Raji (cell line): ENCODE data around the gene CNTNAP2.

Experiments used
- POLR2A ChIP-seq: IDR thresholded peaks from 2 replicates; pipeline ENCODE4 v1.6.1; 2011; ENCODE audit warnings: low read depth, low read length, control low read depth; ENCODE audit not compliant: insufficient read depth

The CNTNAP2 gene

GRCh38 chr7:147151661-147152060 lies 1035.1 kb downstream of the CNTNAP2 start:
- TF ChIP-seq POLR2A: no peak

GRCh38 chr7:147153571-147153970 lies 1037.0 kb downstream of the CNTNAP2 start:
- TF ChIP-seq POLR2A: no peak

GRCh38 chr7:147161405-147161804 lies 1044.8 kb downstream of the CNTNAP2 start:
- no peak for TF ChIP-seq POLR2A

GRCh38 chr7:147170341-147171012 lies 1053.9 kb downstream of the CNTNAP2 start:
- no peak for TF ChIP-seq POLR2A

- no peak for TF ChIP-seq POLR2A
Measured at GRCh38 chr7:147171013-147171391, 1054.4 kb downstream of the CNTNAP2 start.

GRCh38 chr7:147173883-147174282 lies 1057.3 kb downstream of the CNTNAP2 start:
- no peak for TF ChIP-seq POLR2A

- TF ChIP-seq POLR2A: no peak
Measured at GRCh38 chr7:147182874-147183273, 1066.3 kb downstream of the CNTNAP2 start.

- no peak for TF ChIP-seq POLR2A
Measured at GRCh38 chr7:147183276-147183675, 1066.7 kb downstream of the CNTNAP2 start.

GRCh38 chr7:147188467-147188866 lies 1071.9 kb downstream of the CNTNAP2 start:
- TF ChIP-seq POLR2A: no peak

- no peak for TF ChIP-seq POLR2A
Measured at GRCh38 chr7:147193476-147193875, 1076.9 kb downstream of the CNTNAP2 start.

GRCh38 chr7:147196481-147196880 lies 1079.9 kb downstream of the CNTNAP2 start:
- TF ChIP-seq POLR2A: no peak

GRCh38 chr7:147197006-147197405 lies 1080.4 kb downstream of the CNTNAP2 start:
- no peak for TF ChIP-seq POLR2A

- TF ChIP-seq POLR2A: no peak
Measured at GRCh38 chr7:147199868-147200267, 1083.3 kb downstream of the CNTNAP2 start.

- TF ChIP-seq POLR2A: no peak
Measured at GRCh38 chr7:147207988-147208387, 1091.4 kb downstream of the CNTNAP2 start.

- no peak for TF ChIP-seq POLR2A
Measured at GRCh38 chr7:147231275-147231674, 1114.7 kb downstream of the CNTNAP2 start.

GRCh38 chr7:147235645-147236382 lies 1119.2 kb downstream of the CNTNAP2 start:
- no peak for TF ChIP-seq POLR2A

- no peak for TF ChIP-seq POLR2A
Measured at GRCh38 chr7:147240468-147240867, 1123.9 kb downstream of the CNTNAP2 start.

GRCh38 chr7:147245274-147245673 lies 1128.7 kb downstream of the CNTNAP2 start:
- TF ChIP-seq POLR2A: no peak
